ENCODE results near the gene KAZN.

KAZN gene

DNA sequence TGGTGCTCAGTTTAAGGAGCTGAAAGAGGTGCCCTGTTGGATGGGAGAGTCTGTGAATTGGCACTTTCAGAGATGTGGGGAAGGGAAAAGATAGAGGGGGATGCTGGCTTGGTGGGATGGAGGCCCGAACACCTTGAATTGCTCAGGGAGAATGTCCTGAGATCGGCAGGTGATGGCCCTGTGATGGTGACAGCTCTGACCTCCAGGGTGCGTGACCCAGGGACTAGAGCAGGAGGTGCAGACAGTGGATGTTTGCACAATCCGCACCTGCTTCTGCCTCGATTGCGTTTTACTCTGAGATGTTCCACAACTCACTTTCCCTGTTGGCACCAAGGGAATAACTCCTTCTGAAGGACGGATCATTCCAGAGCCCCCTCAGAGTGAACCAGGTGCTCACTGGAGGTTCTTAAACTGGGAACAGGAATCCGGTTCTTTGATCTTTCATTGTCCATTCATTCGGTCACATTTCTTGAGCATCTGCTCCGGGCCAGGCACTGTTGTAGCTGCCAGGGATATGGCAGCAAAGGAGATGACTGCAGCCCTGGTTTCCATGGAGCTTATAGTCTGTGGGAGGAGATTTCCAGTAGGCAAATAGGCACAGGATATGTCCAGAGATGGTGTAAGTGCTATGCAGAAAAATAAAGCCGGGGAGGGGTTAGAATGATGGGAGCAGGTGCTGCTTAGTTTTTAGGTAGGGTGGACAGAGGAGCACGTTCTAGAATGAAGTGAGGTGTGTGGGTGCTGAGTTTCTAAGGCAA lies 328.5 kb downstream of the KAZN start:
- TF ChIP-seq GATA3 (IDR thresholded peaks at IDR 0.05; ENCODE audit: low read depth, low read length) (no peak), GATA2 (IDR thresholded peaks at IDR 0.05; ENCODE audit: low read depth, low read length) (no peak)

DNA sequence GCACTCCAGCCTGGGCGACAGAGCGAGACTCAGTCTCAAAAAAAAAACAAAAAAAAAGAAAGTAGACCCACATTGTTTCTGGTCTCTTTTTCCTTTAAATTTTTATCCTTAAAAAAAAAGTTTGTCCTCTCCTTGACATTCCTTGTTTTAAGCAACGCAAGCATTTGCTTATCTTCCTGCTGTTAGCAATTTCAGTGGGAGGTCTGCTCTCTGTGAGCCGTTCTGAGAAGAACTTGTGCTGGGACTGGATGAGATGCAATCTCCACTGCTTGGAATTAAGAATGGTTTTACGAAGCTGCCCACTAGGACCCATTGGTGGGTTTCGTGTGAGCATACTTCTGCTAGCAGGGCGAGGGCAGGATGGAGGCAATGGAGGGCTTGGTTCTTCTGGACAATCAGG lies 329.9 kb downstream of the KAZN start:
- TF ChIP-seq GATA3 (IDR thresholded peaks at IDR 0.05; ENCODE audit: low read depth, low read length) (no peak), GATA2 (IDR thresholded peaks at IDR 0.05; ENCODE audit: low read depth, low read length) (no peak; the same call in 1 of the 2 replicates)

DNA sequence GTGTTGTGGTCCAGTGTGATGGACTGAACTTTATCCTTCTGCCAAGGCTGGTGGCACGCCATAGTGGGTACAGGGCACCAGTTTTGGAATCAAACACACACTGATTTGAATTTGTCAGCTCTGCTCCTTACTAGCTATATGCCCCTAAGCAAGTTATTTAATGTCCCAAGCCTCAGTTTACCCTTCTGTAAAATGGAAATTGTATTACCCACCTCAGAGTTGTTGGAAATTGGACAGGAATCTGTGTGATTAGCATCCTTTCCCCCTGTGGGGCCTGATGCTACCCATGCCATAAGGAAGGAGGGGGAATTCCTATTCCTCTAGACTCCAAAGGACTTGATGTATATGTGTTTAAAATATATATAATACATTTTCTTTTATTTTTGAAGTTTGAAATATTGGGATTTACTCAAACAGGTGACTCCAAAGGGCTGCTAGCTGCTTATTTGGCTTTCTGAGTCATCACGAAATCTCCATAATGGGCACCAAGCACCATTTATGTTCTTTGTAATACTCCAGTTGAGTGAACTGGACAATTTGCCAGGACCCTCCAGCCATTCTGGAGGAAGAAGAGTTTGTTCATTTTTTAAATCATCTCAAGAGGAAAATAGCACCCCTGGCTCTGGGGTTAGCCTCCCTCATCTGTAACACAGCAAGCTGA lies 330.5 kb downstream of the KAZN start:
- no peak for TF ChIP-seq GATA3 (IDR thresholded peaks at IDR 0.05; ENCODE audit: low read depth, low read length)
- TF ChIP-seq GATA2 (IDR thresholded peaks at IDR 0.05; ENCODE audit: low read depth, low read length) = no peak

DNA sequence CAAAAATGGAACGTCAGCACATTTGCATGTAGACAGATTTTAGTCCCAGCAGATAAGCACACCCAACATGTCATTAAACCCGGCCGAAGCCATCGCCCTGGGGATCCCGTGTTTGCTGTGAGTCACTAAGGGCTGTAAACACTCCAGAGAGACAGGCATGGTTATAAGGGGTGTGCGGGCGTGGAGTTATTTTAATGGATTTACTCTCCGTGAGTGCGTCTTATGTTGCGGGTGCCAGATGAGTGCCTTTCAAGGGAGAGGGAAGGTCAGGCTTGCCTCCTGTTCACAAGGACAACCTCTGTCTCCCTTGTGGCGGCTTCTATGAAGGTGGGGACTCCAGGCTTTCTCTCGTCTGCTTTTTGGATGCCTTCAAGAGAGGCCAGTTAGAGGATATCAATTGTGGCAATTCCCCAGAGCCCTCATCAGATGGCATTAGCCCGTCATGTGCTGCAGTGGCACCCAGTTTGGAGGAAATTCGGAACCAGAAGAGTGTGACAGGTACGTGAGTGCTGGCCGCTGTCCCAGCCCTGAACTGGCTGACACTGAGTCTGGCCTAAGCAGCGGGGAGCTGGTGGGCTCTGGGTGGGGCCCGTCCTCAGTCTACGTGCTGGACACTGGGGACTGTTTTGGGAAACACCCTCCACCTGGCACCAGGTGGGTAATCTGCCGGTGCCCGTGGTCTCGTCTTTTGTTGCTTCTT lies 331.2 kb downstream of the KAZN start:
- TF ChIP-seq GATA2 (IDR thresholded peaks at IDR 0.05; ENCODE audit: low read depth, low read length) = no peak
- TF ChIP-seq GATA3 (IDR thresholded peaks at IDR 0.05; ENCODE audit: low read depth, low read length) = no peak

DNA sequence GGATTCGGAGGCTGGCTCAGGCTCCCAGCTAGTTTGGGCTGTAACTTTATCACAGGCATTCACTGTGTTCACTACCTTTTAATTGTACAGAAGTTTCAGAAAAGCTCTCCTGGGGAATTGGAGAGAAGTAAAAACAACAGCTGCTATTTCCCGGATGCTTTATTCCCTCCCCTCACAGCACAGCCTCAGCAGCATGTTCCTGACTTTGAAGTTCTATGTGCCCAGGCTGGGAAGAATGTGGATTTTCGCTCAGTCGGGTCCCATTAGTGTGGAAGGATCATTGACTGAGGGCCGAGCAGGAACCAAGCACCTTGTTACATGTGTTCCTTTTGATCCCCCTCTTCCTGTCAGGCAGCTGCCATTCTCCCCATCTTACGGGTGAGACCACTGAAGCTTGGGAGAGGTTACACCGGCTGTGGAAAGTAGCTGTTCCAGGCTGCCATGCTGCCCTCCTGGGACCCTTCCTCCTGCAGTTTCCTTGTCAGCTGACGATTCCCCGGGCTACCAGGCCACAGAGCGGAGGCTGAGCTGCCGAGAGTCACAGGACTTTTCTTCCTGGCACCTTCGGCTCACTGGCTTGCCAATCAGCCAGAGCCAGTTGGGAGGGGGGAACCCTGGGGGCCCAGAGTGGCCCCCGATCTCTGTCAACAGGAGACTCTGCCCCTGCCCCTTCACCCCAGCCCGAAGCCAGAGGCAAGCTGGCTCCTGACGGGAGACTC lies 331.9 kb downstream of the KAZN start:
- no peak for TF ChIP-seq GATA3 (IDR thresholded peaks at IDR 0.05; ENCODE audit: low read depth, low read length)
- TF ChIP-seq GATA2 (IDR thresholded peaks at IDR 0.05; ENCODE audit: low read depth, low read length) = no peak

DNA sequence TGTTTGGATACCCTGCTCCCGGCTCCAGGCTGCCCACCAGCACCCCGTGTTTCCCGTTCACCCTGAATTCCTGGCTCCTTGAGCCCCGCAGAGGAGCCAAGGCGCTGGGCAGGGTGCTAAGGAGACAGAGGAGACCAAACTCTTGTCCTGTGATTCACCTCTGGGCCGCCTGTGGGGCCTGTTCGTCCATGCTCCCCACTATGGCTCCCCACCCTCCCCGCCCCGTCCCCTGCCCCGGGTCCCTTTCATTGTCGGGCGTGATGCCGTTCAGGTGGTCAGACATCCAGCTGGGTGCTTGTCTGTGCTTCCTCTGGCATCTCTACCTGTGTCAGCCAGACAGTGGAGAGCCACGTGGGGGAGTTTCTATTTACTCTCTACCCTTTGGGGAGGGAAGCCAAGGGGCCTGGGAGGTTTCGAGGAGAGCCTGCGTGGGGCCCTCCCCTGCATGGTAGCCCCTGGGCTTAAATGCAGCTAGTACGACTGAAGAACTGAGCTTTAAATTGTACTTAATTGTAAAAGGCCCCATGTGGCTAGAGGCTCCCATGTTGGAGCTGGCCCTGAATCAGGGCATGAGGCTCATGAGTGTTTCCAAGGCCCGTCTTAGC lies 333.7 kb downstream of the KAZN start:
- TF ChIP-seq GATA2 (IDR thresholded peaks at IDR 0.05; ENCODE audit: low read depth, low read length) (no peak), GATA3 (IDR thresholded peaks at IDR 0.05; ENCODE audit: low read depth, low read length) (no peak)

DNA sequence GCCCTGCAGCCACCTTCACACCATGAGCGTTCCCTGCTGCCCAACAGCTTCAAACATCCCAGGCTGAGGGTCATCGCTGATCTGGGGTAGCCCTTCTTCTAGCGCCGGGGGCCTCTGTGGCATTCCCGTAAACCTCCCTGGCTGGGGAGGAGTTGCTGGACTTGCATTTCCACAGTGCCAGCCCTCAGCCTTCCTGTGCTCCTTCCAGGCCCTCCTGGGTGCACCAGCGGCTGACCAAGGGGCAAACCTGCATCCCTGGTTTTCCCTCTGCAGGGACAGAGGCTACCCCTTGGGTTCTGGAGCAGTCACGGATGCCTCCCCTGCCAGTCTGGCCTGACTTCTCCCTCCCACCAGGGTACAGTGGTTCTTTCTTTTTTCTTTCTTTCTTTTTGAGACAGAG lies 336.4 kb downstream of the KAZN start:
- TF ChIP-seq GATA2 (IDR thresholded peaks at IDR 0.05; ENCODE audit: low read depth, low read length) = no peak
- no peak for TF ChIP-seq GATA3 (IDR thresholded peaks at IDR 0.05; ENCODE audit: low read depth, low read length)

DNA sequence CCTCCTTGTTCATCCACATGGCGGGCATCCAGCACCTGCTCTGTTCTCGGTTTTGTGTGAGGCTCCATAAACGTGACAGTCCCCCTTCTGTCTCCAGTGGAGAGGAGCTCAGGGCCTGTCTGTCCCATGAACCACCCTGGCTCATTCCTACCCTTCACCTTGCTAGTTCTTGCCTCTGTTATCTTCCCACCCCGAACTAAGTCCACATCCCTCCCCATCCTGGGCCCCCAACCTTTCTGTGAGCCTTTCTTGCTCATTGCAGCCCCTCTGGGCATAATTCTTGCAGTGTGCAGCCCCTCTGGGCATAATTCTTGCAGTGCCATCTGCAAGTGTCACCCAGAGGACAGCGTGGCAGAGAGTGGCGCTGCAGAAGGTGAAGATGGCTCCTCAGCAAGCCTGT lies 338.3 kb downstream of the KAZN start:
- TF ChIP-seq GATA2 (IDR thresholded peaks at IDR 0.05; ENCODE audit: low read depth, low read length) = no peak
- TF ChIP-seq GATA3 (IDR thresholded peaks at IDR 0.05; ENCODE audit: low read depth, low read length) = no peak

DNA sequence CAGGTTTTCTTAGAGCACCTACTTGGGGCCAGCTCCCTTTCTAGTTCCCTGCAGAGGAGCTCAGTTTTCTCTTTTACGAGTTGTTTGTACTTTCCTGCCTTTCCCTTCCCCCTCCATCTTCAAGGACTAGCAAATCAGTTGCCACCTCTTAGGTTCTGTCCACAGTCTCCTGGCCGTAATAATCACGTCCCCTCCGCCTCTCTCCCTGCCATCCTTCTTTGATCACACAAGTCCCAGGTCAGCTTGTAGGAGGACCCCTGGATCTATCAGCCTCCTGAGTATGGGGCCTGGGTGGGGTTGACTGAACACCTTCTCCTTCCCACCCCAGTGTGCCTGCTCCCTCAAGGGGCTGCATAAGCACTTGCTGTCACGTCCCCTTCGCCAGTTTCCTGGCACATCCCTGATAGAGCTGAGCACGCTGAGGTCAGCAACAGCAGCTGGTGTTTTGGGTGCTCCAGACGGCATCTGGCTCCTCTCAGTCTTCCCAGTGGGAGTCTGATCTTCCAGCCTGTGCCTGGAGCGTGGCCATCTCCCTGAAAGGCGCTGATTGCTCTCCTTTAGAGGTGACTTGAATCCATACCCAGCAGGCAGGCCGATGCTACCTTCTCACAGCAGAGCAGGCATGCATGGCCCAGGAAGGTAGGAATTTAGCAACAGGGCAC lies 338.9 kb downstream of the KAZN start:
- TF ChIP-seq GATA2 (IDR thresholded peaks at IDR 0.05; ENCODE audit: low read depth, low read length) = no peak
- TF ChIP-seq GATA3 (IDR thresholded peaks at IDR 0.05; ENCODE audit: low read depth, low read length) = no peak

DNA sequence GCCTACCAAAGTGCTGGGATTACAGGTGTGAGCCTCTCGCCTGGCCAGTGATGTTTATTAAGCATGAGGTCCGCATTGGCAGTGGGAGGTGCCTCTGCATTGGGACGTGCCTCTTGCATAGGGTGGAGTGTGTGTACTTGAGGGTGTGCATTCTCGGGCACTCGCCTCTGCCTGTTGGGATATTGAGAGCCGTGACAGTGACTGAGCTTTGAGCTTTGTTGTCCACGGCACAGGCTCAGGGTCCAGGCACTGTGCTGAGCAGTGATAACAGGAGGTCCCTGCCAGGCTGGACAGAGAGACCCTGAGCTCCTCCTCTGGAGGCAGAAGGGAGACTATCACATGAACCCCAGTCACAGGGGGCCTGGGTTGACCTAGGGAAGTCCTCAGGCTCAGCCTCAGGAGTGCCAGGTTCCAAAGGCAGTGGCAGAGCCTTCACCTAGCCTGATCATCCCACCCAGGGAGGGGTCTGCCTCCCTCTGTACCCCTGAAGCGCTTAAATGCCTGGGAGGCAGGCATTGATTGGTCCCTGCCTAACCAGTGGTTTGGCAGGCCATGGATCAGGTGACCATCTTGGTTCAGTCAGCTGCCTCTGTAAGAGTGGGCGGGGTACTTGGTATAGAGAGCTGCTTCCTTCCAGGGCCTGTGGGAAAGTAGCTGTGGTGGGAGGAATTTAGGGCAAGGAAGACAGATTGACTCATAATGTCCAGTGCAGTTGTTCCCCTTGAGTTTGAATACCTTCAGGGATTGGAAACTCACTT lies 341.2 kb downstream of the KAZN start:
- TF ChIP-seq GATA2 (IDR thresholded peaks at IDR 0.05; ENCODE audit: low read depth, low read length) (no peak), GATA3 (IDR thresholded peaks at IDR 0.05; ENCODE audit: low read depth, low read length) (no peak)

DNA sequence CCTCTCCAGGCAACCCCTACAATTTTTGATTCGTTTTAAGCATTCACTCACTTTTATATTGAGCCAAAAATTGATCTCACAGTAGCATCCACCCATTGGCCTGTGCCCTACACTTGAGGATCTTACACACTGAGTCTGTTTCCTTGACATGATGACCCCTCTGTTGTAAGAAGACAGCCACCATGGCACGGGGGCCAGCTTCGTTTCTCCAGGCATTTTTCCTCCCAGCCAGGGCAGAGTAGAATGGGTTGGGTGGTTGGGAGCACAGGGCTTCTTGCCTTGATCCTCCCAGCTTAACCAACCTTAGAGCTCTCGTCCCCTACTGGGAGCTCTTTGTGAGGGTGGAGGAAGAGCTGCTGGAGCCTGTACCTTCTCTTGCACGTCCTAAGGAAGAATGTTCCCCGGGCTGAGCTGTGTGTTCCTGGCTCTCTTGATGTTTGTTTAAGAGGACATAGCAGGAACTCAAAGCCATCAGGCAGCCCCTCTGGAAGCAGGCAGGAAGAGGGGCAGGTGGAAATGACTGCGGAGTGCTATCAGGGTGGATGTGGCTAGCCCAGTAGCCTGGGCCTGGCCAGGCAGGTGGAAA lies 341.9 kb downstream of the KAZN start:
- TF ChIP-seq GATA2 (IDR thresholded peaks at IDR 0.05; ENCODE audit: low read depth, low read length) = no peak

DNA sequence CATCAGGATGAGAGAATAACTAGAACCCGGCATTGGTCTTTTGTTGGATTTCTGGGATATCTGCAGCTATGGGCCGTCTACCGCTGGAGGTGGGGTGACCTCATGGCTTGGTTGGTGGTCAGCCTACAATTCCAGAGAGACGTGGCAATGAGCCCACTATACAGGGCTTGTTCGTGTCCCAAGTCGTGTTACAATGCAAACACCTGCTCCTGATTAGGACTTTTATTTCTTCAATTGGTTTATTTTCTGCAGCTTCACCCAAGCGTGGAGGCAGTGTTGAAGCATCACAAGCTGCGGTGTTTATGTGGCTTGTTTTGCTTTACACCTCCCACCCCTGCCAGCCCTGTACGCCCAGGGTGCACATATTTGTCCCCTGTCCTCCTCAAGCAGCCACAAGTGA lies 343.4 kb downstream of the KAZN start:
- no peak for TF ChIP-seq GATA2 (IDR thresholded peaks at IDR 0.05; ENCODE audit: low read depth, low read length)
- TF ChIP-seq GATA3 (IDR thresholded peaks at IDR 0.05; ENCODE audit: low read depth, low read length) = no peak

Data from SH-SY5Y (cell line).